SK-N-SH (cell line): ENCODE data around the gene NARS2.

Source experiments
- CTCF ChIP-seq: fragments of 200-600 bp; sonication (generic); IDR thresholded peaks from 2 replicates; pipeline ENCODE4 v1.6.1; 2017; ENCODE audit warnings: antibody characterized with exemption, mild to moderate bottlenecking, moderate library complexity
- EZH2phosphoT487 ChIP-seq: fragments of 200-600 bp; sonication (generic); IDR thresholded peaks from 2 replicates; pipeline ENCODE4 v1.6.1; 2017; ENCODE audit warnings: low read depth, mixed run types, mild to moderate bottlenecking, antibody characterized with exemption, moderate library complexity, borderline replicate concordance
- FOSL2 ChIP-seq: IDR thresholded peaks from 2 replicates; pipeline ENCODE4 v1.4.0; 2012; ENCODE audit warnings: low read depth, mild to moderate bottlenecking, moderate library complexity, borderline replicate concordance
- GABPA ChIP-seq: IDR thresholded peaks from 2 replicates; pipeline ENCODE4 v1.4.0; 2012; ENCODE audit warnings: low read depth, mild to moderate bottlenecking
- JUND ChIP-seq: IDR thresholded peaks from 2 replicates; pipeline ENCODE4 v1.4.0; 2012
- POLR2AphosphoS5 ChIP-seq: IDR thresholded peaks from 2 replicates; pipeline ENCODE4 v1.6.1; 2012; ENCODE audit warnings: low read depth, low read length
- RCOR1 ChIP-seq: fragments of 150-350 bp; IDR thresholded peaks from 2 replicates; pipeline ENCODE4 v1.6.1; 2017; ENCODE audit warnings: antibody characterized with exemption, low read length
- SMC3 ChIP-seq: IDR thresholded peaks from 2 replicates; pipeline ENCODE4 v1.6.1; 2012; ENCODE audit warnings: low read depth, low read length, improper control_type of control experiment
- USF2 ChIP-seq: fragments of 150-350 bp; IDR thresholded peaks from 2 replicates; pipeline ENCODE4 v1.6.1; 2017; ENCODE audit warnings: antibody characterized with exemption, low read length, low read depth, borderline replicate concordance

- no peak for TF ChIP-seq USF2
- no peak for TF ChIP-seq GABPA
- no peak for TF ChIP-seq POLR2AphosphoS5
- TF ChIP-seq SMC3: no peak
- no peak for TF ChIP-seq CTCF
- TF ChIP-seq FOSL2: no peak
- no peak for TF ChIP-seq RCOR1
- no peak for TF ChIP-seq EZH2phosphoT487
- no peak for TF ChIP-seq JUND
These were observed 32.0 kb upstream of the NARS2 start for GRCh38 chr11:78606667-78607066.
